Measurements from ENCODE around the gene RAPSN. TPM values are rescaled to one million over a fixed set of nuclear protein-coding genes. Genes with fewer than 3 reads are reported as not detected.

The RAPSN gene
- total RNA-seq, 1 donor from 2014 or later, result not detected

- H3K4me3 ChIP-seq (ENCODE audit: low read depth, low read length), result no peak overlapping the region
- no peak for TF ChIP-seq CTCF (conservative IDR thresholded peaks at IDR 0.05; ENCODE audit: low read depth, low read length)
- DNase-seq (ENCODE audit: low read depth), result no peak
Measured at GRCh38 chr11:47478651-47479329, 29.9 kb upstream of the RAPSN start.

GRCh38 chr11:47477753-47478152, 28.8 kb upstream of the RAPSN start:
- no peak for TF ChIP-seq CTCF (conservative IDR thresholded peaks at IDR 0.05; ENCODE audit: low read depth, low read length)
- no peak for DNase-seq (ENCODE audit: low read depth)
- no peak overlapping the region for H3K4me3 ChIP-seq (ENCODE audit: low read depth, low read length)

GRCh38 chr11:47477323-47477722, 28.4 kb upstream of the RAPSN start:
- no peak overlapping the region for H3K4me3 ChIP-seq (ENCODE audit: low read depth, low read length)
- no peak for TF ChIP-seq CTCF (conservative IDR thresholded peaks at IDR 0.05; ENCODE audit: low read depth, low read length)
- DNase-seq (ENCODE audit: low read depth), result no peak

GRCh38 chr11:47470671-47471070, 21.7 kb upstream of the RAPSN start:
- H3K4me3 ChIP-seq (ENCODE audit: low read depth, low read length), result no peak overlapping the region
- no peak for DNase-seq (ENCODE audit: low read depth)
- no peak for TF ChIP-seq CTCF (conservative IDR thresholded peaks at IDR 0.05; ENCODE audit: low read depth, low read length)

- H3K4me3 ChIP-seq (ENCODE audit: low read depth, low read length), result no peak overlapping the region
- DNase-seq (ENCODE audit: low read depth), result no peak
- TF ChIP-seq CTCF (conservative IDR thresholded peaks at IDR 0.05; ENCODE audit: low read depth, low read length), result no peak
Measured at GRCh38 chr11:47469361-47470179, 20.6 kb upstream of the RAPSN start.

- no peak for DNase-seq (ENCODE audit: low read depth)
- no peak overlapping the region for H3K4me3 ChIP-seq (ENCODE audit: low read depth, low read length)
- TF ChIP-seq CTCF (conservative IDR thresholded peaks at IDR 0.05; ENCODE audit: low read depth, low read length), result no peak
Measured at GRCh38 chr11:47468598-47469214, 19.8 kb upstream of the RAPSN start.

Data from epithelial cell of proximal tubule (primary cell).